ENCODE results near the gene ENTHD1. TPM values are rescaled to one million over a fixed set of nuclear protein-coding genes. Genes with fewer than 3 reads are reported as not detected.

Gene ENTHD1
- polyA plus RNA-seq, 1 donor from 2014 or later = not detected

GRCh38 chr22:39750759-39751158, 142.8 kb downstream of the ENTHD1 start:
- Histone ChIP-seq H3K9me3 (ENCODE audit: low read length) (no peaks in the 10 kb centered on the region), H3K4me3 (ENCODE audit: low read length) (no peak overlapping the region), H4K20me1 (ENCODE audit: insufficient read depth) (no peaks in the 10 kb centered on the region), H3K4me2 (ENCODE audit: low read length) (no peak overlapping the region), H3K27me3 (ENCODE audit: insufficient read depth, low read depth, low read length) (no peaks in the 10 kb centered on the region), H3K27ac (ENCODE audit: low read length) (no peak overlapping the region), H3K9ac (ENCODE audit: low read length) (no peak overlapping the region), H3K79me2 (replicated peaks; ENCODE audit: insufficient read depth, low read length) (no peaks in the 10 kb centered on the region), H3K9me2 (ENCODE audit: insufficient read depth, low read length) (no peaks in the 10 kb centered on the region), H3F3A (ENCODE audit: insufficient read depth, low read length, poor library complexity, severe bottlenecking) (no peaks in the 10 kb centered on the region), H2AFZ (ENCODE audit: low read depth, low read length) (no peak overlapping the region), H3K36me3 (ENCODE audit: insufficient read depth, low read length) (no peaks in the 10 kb centered on the region)
- TF ChIP-seq EZH2 (IDR thresholded peaks at IDR 0.05; ENCODE audit: borderline replicate concordance, insufficient read depth, low read length, poor library complexity, severe bottlenecking) = no peak
- TF ChIP-seq POLR2AphosphoS5 (IDR thresholded peaks at IDR 0.05) = no peak
- TF ChIP-seq SMC3 (conservative IDR thresholded peaks at IDR 0.05; ENCODE audit: poor library complexity) = no peak
- no peak for TF ChIP-seq TAF1 (IDR thresholded peaks at IDR 0.05; ENCODE audit: low read depth)
- no peak for TF ChIP-seq CTCF (IDR thresholded peaks at IDR 0.05; ENCODE audit: poor library complexity, severe bottlenecking)
- TF ChIP-seq RAD21 (conservative IDR thresholded peaks at IDR 0.05) = no peak
- TF ChIP-seq REST (IDR thresholded peaks at IDR 0.05; ENCODE audit: borderline replicate concordance) = no peak
- TF ChIP-seq EP300 (conservative IDR thresholded peaks at IDR 0.05; ENCODE audit: poor library complexity, severe bottlenecking) = no peak
- no peak for TF ChIP-seq MXI1 (conservative IDR thresholded peaks at IDR 0.05; ENCODE audit: poor library complexity, severe bottlenecking)

GRCh38 chr22:39748877-39749276, 144.7 kb downstream of the ENTHD1 start:
- Histone ChIP-seq H3K9me3 (ENCODE audit: low read length) (no peaks in the 10 kb centered on the region), H3K4me3 (ENCODE audit: low read length) (no peak overlapping the region)

More at GRCh38 chr22:39748877-39749276, 144.7 kb downstream of the ENTHD1 start:
- no peak overlapping the region for H3K27ac ChIP-seq (ENCODE audit: low read length)
- H3K9ac ChIP-seq (ENCODE audit: low read length) = no peak overlapping the region
- H3K79me2 ChIP-seq (replicated peaks; ENCODE audit: insufficient read depth, low read length) = no peaks in the 10 kb centered on the region
- no peaks in the 10 kb centered on the region for H3F3A ChIP-seq (ENCODE audit: insufficient read depth, low read length, poor library complexity, severe bottlenecking)
- TF ChIP-seq TAF1 (IDR thresholded peaks at IDR 0.05; ENCODE audit: low read depth) = no peak
- H3K36me3 ChIP-seq (ENCODE audit: insufficient read depth, low read length) = no peaks in the 10 kb centered on the region
- H4K20me1 ChIP-seq (ENCODE audit: insufficient read depth) = no peaks in the 10 kb centered on the region
- H2AFZ ChIP-seq (ENCODE audit: low read depth, low read length) = no peak overlapping the region
- no peaks in the 10 kb centered on the region for H3K27me3 ChIP-seq (ENCODE audit: insufficient read depth, low read depth, low read length)
- H3K4me2 ChIP-seq (ENCODE audit: low read length) = no peak overlapping the region
- H3K9me2 ChIP-seq (ENCODE audit: insufficient read depth, low read length) = no peaks in the 10 kb centered on the region
